ENCODE measurements around the gene PDIA6.
"Not testable (repeated sequence)": the region's sequence is repeated elsewhere in the genome, so short reads cannot be mapped to it uniquely, and the experiment has no call there.

Gene PDIA6

DNA sequence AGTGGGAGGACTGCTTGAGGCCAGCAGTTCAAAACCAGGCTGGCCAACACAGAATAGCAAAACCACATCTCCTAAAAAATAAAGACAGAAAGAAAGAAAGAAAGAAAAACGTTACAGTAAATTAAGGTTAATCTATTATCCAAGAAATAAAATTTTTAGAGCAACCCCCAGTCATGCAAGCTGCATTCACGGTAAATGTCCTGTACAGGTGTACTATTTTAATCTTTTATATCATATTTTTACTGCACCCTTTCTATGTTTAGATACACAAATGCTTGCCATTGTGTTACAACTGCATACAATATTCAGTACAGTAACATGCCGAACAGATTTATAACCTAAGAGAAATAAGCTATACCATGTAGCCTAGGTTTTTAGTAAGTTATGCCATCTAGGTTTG, 6.0 kb downstream of the PDIA6 start:
- DNase-seq, result no peak

DNA sequence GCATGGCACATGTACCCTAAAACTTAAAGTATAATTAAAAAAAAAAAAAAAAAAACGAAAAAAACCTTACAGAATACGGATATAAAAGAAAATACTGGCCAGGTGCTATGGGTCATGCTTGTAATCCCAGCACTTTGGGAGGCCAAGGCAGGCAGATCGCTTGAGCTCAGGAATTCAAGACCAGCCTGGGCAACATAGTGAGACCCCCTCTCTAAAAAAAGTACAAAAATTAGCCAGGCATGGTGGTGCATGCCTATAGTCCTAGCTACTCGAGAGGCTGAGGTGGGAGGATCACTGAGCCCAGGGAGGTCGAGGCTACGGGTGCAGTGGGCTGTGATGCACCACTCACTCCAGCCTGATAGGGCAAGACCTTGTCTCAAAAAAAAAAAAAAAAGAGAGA, 6.6 kb downstream of the PDIA6 start:
- not testable (repeated sequence) for DNase-seq

DNA sequence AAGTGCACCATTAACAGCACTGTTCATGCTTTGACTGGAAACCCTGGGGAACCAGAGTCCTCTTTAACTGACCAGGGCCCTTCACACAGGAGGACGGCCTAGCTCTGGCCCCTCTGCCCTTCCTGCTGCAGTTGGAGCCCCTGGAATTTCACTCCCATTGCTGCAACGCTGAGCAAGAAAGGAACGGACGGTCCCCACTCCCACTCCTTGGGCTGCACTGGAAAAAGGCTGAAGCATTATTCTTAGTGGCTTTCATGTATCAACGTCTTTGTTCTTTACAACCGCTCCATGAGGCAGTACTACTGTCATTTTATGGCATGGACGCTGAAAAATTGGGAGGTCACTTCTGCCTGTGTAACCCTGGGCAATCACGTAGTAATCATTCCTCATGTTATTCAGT, 9.9 kb downstream of the PDIA6 start:
- no peak for DNase-seq

DNA sequence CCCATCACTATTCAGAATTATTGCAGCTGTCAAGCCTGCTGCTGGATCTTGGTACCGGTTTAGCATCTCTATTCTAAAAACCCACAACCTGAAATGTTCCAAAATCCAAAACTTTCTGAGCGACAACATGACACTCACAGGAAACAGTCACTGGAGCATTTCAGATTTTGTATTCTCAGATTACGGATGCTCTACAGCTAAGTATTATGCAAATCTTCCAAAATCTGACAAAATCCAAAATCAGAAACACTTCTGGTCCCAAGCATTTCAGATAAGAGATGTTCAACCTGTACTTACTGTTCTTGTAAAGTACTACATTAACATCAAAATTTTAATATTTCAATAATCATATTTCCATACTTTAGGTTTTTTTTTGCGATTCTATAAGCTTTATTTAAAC, 12.4 kb downstream of the PDIA6 start:
- DNase-seq, result no peak

DNA sequence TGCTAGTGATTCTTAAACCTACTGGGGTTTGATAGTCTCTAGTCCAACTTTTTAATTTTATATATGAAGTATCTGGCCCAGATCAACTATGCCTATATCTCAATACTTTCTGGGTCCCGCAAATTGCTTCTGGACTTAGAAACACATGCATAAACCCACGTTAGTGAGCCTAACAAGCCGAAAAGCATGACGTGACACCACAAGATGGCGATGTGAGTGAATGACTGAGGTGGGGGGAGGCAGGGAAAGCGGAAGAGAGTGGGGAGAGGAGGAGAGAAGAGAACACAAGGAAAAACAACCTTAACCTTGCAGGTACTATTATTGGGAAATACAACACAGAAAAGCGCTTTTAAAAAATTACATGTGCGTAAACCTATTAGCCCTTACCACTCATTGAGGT, 13.8 kb downstream of the PDIA6 start:
- no peak for DNase-seq

DNA sequence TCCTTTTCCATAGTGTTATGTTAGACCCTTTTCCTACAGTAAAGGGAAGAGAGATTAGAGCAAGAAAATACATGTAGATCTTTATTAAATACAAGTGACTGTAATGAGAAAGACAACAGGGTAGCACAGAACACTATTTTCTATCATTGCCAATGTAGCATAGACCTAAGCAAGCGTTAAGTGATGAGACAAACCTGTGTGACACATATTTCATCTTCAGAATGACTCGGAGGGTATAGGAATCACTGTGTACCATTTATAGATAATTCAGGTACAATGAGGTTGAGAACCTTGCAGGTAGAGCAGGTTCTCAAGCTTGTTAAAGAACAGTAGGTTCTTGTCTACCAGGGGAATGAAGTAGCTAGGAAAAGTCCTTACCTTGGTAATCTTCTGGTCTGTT, 15.9 kb downstream of the PDIA6 start:
- no peak for DNase-seq

DNA sequence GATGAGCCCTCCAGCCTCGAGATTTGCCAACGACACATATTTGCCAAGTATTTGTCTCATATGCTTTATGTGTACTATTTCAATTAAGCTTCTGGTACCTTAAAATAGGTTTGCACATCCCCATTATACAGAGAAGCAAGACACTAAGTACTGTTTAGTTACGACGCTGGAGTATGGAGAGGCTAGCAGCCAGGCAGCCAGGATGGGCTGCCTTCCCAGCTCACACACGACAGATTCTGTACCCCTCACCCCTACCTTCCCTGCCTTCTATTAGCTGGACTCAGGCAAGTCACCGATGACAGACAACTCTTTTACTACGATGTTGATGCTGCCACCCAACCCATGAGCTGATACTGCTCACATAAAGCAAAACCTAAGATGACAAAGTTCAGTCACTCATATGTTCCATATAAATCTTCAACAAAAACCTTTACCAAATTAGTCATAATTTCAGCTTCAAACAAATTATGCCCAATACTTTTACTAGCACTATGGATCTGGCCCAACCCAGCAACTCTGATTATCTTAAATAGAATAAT, 17.0 kb downstream of the PDIA6 start:
- no peak for DNase-seq

DNA sequence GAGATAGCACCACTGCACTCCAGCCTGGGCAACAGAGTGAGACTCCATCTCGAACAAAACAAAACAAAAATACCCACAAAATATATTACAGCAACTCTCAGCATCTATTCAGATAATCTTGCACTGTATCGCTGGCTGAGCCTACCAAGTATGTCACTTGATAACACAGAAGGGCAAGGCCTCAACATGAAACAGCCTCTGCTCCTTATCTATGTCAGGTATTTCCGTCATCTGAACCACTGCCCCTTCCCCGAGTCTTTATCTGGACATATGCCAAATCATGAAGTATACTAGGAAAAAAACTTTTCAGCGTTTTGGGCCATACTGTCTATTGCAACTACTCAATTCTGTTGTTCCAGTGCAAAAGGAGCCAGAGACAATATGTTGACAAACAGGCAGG, 17.7 kb downstream of the PDIA6 start:
- no peak for DNase-seq

DNA sequence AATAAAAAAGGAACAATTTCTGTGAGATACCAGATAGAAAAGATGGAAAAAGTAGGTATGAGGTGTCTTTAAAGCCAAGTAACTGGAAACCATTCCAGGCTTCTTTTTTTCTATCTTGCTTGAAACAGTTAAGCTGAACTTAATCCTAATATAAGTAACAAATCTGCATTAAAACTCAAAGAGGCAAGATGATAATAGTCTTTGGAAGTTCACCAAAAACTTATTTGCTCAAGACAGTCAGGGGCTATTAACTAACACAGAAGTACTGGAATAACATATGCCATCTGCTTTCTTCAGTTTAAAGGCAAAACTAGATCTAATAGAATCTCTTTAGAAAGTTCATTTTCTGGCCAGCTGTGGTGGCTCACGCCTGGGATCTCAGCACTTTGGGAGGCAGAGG, 18.8 kb downstream of the PDIA6 start:
- DNase-seq, result no peak

DNA sequence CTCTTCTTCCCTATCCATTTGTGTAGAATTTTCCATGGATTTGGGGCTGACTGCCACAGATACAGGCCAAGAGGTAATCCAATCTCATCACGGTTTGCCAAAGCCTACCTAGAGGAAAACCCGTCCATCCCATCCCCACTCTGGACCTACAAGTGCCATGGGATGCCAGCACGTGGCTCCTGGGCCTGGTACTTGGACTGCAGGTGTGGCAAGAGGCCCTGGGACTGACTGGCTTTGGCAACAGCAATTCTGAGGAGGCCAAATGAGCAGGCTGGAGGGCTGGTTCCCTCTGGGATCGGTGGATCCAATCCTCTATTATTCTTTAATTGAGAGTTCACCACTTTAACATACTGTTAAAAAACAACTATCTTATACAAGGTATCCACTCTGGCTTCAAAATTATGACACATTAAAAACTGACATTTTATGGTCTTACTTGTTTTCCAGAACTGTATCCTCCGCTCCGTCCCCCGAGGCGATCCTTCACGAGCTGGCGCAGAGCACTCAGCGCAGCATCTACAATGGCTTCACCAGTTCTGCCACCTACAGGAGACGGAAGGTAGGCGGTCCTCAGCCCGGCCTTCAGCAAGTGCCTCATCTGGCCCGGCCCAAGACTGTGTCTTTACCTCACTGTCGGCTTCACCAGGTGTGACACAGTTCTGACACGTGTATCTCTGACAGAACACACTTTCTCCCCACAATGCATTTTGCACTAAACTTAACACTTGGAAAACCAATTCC, 19.8 kb downstream of the PDIA6 start:
- no peak for DNase-seq

DNA sequence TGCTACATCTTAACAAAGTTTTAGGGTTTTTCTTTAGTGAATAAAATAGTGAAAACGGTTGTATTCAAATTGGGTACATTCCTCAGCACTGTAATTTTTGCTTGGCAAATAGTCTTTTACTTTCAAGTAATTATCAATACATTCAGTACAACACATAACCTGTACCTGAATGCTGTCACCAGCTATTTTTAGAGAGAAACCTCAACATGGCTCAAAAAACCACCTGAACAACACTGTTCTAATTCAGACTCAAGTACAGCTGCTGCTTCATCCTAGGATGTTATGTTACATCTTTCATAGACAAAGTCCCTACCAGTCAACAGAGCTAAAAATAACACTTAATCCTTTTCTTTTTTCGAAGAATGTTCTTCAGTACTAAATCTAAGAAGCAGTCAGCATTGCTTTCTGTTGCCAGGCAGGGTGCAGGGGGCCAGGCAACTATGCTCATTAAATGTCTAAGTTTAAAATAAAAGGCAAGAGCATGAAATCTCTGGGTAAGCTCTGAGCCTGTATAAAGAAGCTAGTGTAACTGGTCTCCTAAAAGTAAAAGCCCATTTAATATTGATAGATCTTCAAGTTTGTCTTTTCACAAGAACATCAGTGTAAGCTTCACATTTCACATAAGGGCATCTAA, 20.5 kb downstream of the PDIA6 start:
- no peak for DNase-seq

DNA sequence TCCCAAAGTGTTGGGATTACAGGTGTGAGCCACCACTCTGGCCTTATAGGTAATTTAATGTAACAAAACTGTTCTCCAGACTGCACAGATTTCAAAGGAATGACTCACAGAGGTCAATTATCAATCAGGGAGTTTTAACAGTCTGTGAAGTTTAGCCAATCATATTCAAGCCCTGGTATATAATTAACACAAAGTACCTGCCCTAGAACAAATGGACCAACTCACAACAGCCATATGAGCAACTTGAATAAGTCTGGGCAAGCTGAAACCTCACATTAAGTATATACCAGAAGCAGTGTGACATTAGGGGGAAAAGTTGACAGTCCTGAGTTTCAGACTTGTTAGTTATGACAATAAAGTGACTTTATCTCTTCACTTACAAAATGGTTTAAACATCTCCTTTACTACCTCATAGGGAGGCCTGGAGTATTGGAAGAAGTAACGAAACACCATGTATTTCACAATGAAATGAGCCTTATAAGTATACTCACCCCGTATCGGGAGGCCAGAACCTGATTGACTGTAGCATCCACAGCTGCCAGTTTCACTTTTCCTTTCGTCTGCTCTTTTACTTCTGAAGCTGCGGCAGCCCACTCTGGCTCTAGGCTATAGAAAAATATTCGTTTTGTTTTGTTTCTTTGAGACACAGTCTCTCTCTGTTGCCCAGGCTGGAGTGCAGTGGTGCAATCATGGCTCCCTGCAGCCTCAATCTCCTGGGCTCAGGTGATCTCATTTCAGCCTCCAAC, 22.2 kb downstream of the PDIA6 start:
- DNase-seq, result peak; percentile 61

DNA sequence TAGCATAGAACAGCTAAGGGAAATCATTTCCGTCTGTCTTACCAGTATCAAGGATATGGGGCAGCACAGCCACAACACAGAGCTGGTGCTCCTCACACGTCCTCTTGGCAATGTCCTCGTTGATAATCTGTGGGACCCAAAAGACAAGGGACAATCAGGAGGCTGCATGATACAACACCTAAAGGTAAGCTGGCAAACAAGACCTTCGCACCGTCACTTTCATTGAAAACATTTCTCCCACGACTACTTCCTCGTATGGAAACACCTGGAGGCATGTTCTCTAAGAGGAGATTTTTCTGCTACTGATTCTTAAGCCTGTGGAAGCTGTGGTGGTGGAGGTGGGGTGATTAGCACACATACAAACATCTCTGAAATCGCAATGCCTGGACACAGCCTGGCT, 23.7 kb downstream of the PDIA6 start:
- no peak for DNase-seq

DNA sequence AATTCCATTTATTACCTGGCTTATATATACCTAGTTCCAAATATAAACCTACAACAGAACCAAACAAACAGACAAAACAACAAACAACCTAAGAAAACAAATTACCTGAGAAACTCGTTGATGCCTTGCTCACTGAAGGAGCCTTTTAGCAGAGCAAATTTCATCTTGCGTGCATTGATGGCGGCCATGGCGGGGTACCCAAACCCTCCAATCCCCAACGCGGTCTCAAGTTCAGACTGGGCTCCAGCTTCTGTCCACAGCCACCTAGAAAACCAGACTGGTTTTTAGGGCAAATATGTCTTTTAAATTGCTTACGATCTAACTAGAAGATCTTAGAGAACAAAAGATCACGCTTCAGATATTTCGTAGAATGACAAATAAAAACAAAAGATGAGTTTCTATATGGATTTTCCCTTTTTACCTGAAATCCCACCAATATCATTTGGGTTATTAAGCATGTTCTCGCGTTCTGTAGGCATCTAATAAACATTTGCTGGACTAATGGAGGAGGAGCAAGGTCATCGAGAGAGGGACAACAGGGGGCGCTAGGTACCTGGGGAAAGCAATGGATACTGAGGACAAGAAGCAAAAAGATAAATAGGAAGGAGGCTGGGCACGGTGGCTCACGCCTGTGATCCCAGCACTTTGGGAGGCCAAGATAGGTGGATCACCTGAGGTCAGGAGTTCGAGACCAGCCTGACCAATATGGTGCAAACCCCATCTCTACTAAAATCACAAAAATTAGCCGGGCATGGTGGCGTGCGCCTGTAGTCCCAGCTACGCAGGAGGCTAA, 25.2 kb downstream of the PDIA6 start:
- DNase-seq, result peak; percentile 40

DNA sequence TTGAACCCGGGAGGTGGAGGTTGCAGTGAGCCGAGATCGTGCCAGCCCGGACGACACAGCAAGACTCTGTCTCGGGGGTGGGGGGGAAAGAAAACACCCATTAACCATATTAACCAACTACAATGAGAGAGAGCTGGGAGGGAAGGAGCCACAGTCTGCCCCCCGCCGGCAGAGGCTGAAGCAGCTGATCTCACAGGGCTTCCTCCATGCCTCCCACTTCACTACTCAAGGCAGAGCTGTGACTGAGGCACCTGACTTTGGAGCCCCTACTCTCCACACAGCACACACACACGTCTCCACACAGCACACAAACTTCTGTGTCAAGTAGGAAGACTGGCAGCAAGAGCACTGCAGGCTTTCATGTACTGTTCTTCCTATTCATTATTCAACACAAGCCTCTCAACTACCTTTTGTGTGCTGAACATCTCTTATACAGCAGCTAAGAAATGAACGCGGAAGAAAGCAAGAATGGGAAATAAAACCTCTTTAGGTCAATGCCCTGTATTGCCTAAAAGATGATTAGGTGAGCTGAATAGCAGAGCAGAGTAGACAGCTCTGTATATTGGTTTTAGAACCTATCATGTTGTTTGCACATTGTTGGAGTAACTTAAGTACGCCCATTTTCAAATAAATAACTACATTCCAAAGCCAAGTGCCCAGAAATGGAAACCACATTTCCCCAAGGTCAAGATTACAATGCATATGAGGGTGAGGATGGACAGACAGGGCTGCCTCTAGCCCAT, 26.2 kb downstream of the PDIA6 start:
- DNase-seq, result no peak

DNA sequence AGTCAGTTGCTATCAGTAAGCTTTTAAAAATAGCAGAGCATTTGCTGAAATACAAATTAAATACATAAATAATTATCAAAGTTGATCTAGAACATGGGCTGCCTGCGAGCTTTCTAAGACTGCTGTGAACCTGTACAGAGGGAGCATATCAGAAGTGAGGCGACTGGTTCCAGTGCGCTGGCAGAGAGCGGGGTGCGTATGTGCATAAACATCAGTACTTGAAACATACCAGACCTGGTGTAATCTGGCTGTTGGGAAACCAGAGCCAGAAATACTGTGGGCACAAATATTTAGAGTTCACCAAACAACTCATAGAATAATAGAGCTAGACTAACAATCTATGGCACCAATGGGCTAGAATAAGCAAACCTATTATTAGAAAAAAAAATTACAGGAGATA, 27.3 kb downstream of the PDIA6 start:
- no peak for DNase-seq

DNA sequence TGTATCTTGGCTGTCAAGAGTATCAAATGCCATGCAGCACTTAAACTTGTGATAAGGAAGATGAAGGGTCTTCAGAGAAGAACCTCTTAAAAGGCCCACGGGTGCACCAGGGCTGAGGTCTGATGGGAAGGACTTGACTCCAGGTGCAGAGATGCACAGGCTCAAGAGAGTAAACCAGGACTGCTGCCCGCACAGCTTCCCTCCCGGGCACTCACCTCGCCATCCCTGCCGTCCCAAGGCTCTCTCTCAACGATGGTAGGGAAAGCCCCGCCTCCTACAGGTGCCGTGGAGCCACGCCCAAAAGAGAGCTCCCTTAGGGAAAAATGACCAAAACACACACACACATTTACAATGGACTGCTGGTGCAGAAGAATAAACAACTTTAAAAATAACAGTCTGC, 27.9 kb downstream of the PDIA6 start:
- no peak for DNase-seq

DNA sequence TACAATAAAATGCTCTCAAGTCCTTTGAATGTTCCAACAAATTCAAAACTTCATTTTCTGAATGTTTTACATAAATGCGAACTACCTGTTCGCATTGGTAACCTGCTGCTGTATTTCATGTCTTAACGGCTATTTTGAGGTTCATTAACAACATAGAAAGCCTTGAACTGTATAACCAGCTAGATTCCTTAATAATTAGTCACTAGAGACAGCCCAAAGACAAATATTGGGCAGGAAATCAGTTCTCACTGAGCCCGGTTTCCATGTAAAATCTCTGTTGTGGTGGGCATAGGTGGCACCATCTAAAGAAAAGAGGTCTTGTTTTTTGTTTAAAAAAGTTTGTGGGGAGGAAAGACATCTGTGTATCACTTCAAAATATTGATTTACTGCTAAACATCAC, 29.2 kb downstream of the PDIA6 start:
- no peak for DNase-seq

DNA sequence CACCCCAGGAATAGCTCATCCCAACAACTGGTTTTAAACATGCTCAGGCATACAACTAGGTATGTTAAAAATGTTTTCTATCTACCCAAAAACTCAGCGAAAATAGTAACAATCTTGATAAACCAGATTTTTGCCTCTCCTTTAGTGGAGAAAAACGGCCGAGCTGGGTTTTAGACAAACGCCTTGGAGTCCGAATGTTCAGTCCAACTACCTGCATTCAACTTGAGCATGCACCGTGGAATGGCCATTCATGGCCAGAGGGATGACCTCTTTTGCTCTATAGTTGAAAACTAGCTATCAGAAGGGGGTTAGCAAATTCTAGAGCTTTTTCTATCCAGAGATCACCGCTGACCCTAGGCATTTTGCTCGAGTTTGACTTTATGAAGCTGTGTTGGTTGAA, 30.8 kb downstream of the PDIA6 start:
- no peak for DNase-seq

DNA sequence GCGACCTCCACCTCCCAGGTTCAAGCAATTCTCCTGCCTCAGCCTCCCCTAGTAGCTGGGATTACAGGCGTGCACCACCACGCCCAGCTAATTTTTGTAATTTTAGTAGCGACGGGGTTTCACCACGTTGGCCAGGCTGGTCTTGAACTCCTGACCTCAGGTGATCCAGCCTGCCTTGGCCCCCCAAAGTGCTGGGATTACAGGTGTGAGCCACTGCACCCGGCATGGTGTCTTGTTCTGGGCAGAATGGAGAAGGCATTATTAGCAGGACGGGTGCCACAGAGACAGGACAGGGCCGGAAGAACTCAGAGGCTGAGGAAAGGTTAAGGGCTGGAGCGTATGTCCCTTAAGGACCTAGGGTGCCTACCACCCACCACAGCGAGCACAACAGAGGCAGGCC, 31.8 kb downstream of the PDIA6 start:
- not testable (repeated sequence) for DNase-seq

DNA sequence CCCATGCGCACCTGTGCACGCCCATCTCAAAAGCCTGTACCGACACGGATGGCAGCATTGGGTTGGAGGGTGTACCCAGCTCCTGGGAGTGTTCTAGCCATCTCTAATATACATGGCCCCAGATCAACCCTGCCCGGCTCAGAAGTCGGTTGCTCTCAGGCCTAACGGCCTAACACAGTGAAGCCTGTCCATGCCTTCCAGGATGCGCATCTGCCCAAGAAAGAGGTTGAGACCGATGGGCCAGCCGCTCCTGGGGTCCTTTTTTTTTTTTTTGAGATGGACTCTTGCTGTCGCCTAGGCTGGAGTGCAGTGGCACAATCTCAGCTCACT, 32.1 kb downstream of the PDIA6 start:
- no peak for DNase-seq

DNA sequence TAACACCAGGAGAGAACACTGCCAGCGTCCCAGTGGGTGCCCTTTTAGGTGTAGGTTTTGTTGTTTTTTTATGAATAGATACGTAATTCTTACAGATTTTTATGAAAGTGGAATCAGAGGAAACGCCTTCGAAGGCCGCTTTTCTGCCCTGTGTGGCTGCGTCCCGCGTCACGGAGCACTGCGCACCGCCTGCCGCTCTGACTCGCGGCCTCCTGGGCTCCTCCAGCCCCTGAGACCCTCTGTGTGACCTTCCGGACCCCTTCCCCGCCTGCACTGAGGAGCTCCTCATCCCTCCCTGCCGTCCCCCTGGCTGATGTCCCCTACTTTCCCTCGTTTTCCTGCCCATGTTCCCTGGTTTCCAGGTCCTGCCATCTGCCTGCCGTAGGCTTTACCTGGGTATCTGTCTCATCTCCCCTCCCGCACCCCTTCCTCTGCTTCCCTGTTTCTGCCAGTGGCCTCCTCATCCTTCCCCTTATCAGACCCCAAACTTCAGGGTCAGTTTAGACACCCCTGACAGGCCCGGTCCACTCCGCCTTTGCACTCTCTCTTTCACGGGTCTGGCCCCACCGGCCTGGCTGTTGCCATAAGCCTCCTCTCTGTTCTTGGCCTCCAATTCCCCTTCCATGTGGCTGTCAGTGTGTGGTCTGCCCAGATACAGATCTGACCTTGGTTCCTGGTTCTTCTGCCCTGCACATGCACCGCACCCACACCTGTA, 32.7 kb downstream of the PDIA6 start:
- DNase-seq, result no peak
